IMR-90 (cell line): Measurements from ENCODE around the gene FAM124B. TPM values are rescaled to one million over a fixed set of nuclear protein-coding genes. Genes with fewer than 3 reads are reported as not detected.
A peak's percentile ranks its signal among the peaks of the same experiment; 100 is the strongest.

Experiments used
- ATAC-seq: fragments of 200-7000 bp; cut with Tn5 transposase; 2 replicates; pipeline ENCODE4 v1.9.1; 2020; ENCODE audit warnings: low read depth, mild to moderate bottlenecking, moderate library complexity
- BruUV-seq: library from RNA; stranded (reverse); fragments of 400-500 nt; replicated peaks from 2 replicates; lab custom pipeline; 2021; lab: Mats Ljungman, UMichigan
- CTCF ChIA-PET: fragments of 300-600 bp; formaldehyde crosslinking; extraction: SDS; loops from one replicate; lab custom pipeline; 2021; ENCODE audit warnings: antibody characterized with exemption; lab: Yijun Ruan, JAX
- POLR2A ChIA-PET: fragments of 300-600 bp; sonication (Branson Sonifier 250); formaldehyde crosslinking; loops from one replicate; lab custom pipeline; 2022; ENCODE audit warnings: antibody characterized with exemption; ENCODE audit not compliant: unreplicated experiment; lab: Charles Lee
- DNase-seq: peaks from one replicate; pipeline ENCODE4 v3.0.0; 2013
- H2AFZ ChIP-seq: replicated peaks from 2 replicates; pipeline ENCODE3; 2013; ENCODE audit warnings: low read length, mild to moderate bottlenecking; ENCODE audit not compliant: poor library complexity
- H2AK5ac ChIP-seq: 2 replicates; pipeline ENCODE4 v1.6.1; 2013; ENCODE audit warnings: low read depth, low read length, inconsistent platforms
- H2AK9ac ChIP-seq: replicated peaks from 2 replicates; pipeline ENCODE3; 2013; ENCODE audit warnings: mild to moderate bottlenecking, low read depth, low read length, moderate library complexity; ENCODE audit not compliant: poor library complexity
- H2BK120ac ChIP-seq: 2 replicates; pipeline ENCODE4 v1.6.1; 2013; ENCODE audit warnings: low read depth, low read length, inconsistent platforms
- H2BK15ac ChIP-seq: 3 replicates; pipeline ENCODE4 v1.6.1; 2013; ENCODE audit warnings: low read depth, low read length, inconsistent platforms
- H2BK20ac ChIP-seq: 2 replicates; pipeline ENCODE4 v1.6.1; 2013; ENCODE audit warnings: low read depth, mild to moderate bottlenecking, inconsistent platforms, low read length, moderate library complexity
- H2BK5ac ChIP-seq: 2 replicates; pipeline ENCODE4 v1.6.1; 2013; ENCODE audit warnings: mild to moderate bottlenecking, low read depth, low read length, inconsistent platforms; ENCODE audit not compliant: poor library complexity, severe bottlenecking
- H3K14ac ChIP-seq: replicated peaks from 2 replicates; pipeline ENCODE4 v1.6.1; 2013; ENCODE audit warnings: low read depth, low read length, inconsistent platforms
- H3K18ac ChIP-seq: 2 replicates; pipeline ENCODE4 v1.6.1; 2013; ENCODE audit warnings: low read depth, low read length, control low read depth
- H3K23ac ChIP-seq: 2 replicates; pipeline ENCODE4 v1.6.1; 2013; ENCODE audit warnings: low read depth, low read length, inconsistent platforms
- H3K27ac ChIP-seq: 2 replicates; pipeline ENCODE4 v1.5.1; 2013; ENCODE audit warnings: mild to moderate bottlenecking, control low read depth, low read length; ENCODE audit not compliant: insufficient read depth
- H3K27me3 ChIP-seq: 2 replicates; pipeline ENCODE4 v1.6.1; 2013; ENCODE audit warnings: low read length; ENCODE audit not compliant: control insufficient read depth, insufficient read depth
- H3K36me3 ChIP-seq: 2 replicates; pipeline ENCODE4 v1.6.1; 2013; ENCODE audit warnings: low read length, mixed read lengths; ENCODE audit not compliant: control insufficient read depth, insufficient read depth
- H3K4ac ChIP-seq: 2 replicates; pipeline ENCODE4 v1.6.1; 2013; ENCODE audit warnings: low read depth, low read length, inconsistent platforms
- H3K4me1 ChIP-seq: 2 replicates; pipeline ENCODE4 v1.6.1; 2013; ENCODE audit warnings: low read length, mixed read lengths; ENCODE audit not compliant: control insufficient read depth, insufficient read depth
- H3K4me2 ChIP-seq: 2 replicates; pipeline ENCODE4 v1.6.1; 2013; ENCODE audit warnings: low read depth, mild to moderate bottlenecking, control low read depth, low read length, moderate library complexity
- H3K4me3 ChIP-seq: 2 replicates; pipeline ENCODE4 v1.5.1; 2013; ENCODE audit warnings: low read depth, mild to moderate bottlenecking, control low read depth, low read length, moderate library complexity; ENCODE audit not compliant: insufficient read depth
- H3K56ac ChIP-seq: 2 replicates; pipeline ENCODE4 v1.6.1; 2013; ENCODE audit warnings: low read length, inconsistent platforms; ENCODE audit not compliant: insufficient read depth; ENCODE audit errors: extremely low read depth
- H3K79me1 ChIP-seq, 2 experiments: 2 replicates each; pipeline ENCODE4 v1.6.1; 2013; ENCODE audit warnings: low read length in 2 of 2, inconsistent platforms in 1 of 2, low read depth in 1 of 2
- H3K9ac ChIP-seq: 2 replicates; pipeline ENCODE4 v1.6.1; 2013; ENCODE audit warnings: low read depth, low read length, control low read depth
- H3K9me1 ChIP-seq: 2 replicates; pipeline ENCODE4 v1.6.1; 2013; ENCODE audit warnings: low read length, inconsistent platforms; ENCODE audit not compliant: insufficient read depth
- H3K9me3 ChIP-seq: 2 replicates; pipeline ENCODE4 v1.6.1; 2013; ENCODE audit warnings: low read length; ENCODE audit not compliant: control insufficient read depth, insufficient read depth
- H4K20me1 ChIP-seq: 2 replicates; pipeline ENCODE4 v1.6.1; 2013; ENCODE audit warnings: low read length, inconsistent platforms; ENCODE audit not compliant: insufficient read depth
- H4K5ac ChIP-seq: 2 replicates; pipeline ENCODE4 v1.6.1; 2013; ENCODE audit warnings: mild to moderate bottlenecking, low read depth, low read length, control low read depth
- H4K8ac ChIP-seq, 2 experiments: 2 replicates each; pipeline ENCODE4 v1.6.1; 2013; ENCODE audit warnings: low read depth in 2 of 2, low read length in 2 of 2, control low read depth in 1 of 2, inconsistent platforms in 1 of 2
- H4K91ac ChIP-seq: 2 replicates; pipeline ENCODE4 v1.6.1; 2013; ENCODE audit warnings: low read depth, low read length, inconsistent platforms; ENCODE audit not compliant: insufficient read depth
- RFX5 ChIP-seq: IDR thresholded peaks from 2 replicates; pipeline ENCODE4 v1.8.0; 2012; ENCODE audit warnings: low read depth, mild to moderate bottlenecking, low read length, moderate library complexity
- WGBS, 2 experiments: methylation state at CpG; one replicate each; pipeline versions ENCODE4 v1.1.5 to v1.1.7; 2013; ENCODE audit warnings: missing lambda C conversion rate in 2 of 2; ENCODE audit not compliant: insufficient read length in 1 of 2; ENCODE audit errors: extremely low coverage in 2 of 2; 5-methylcytosine and 5-hydroxymethylcytosine counted together
- dilution Hi-C: fragments of 300-500 bp; cut with HindIII; formaldehyde crosslinking; loops from one replicate; pipeline ENCODE4 v1.14.3; 2018; ENCODE audit warnings: low sequenced_read_pairs; ENCODE audit not compliant: unreplicated experiment
- in situ Hi-C: fragments of 300-500 bp; cut with MboI; formaldehyde crosslinking; loops from 3 replicates; pipeline ENCODE4 v1.14.3; 2019; ENCODE audit warnings: low sequenced_read_pairs, inconsistent platforms, mixed read lengths
- intact Hi-C: fragments of 100-400 bp; cut with micrococcal nuclease; formaldehyde crosslinking; loops from 2 replicates; pipeline ENCODE4 v1.10.0; 2022
- polyA plus RNA-seq, 3 experiments: library from polyadenylated mRNA; depleted of rRNA; stranded (reverse); fragments of >200 nt; gene quantifications; 2 replicates each; pipeline ENCODE4 v1.2.3, GENCODE V29; 2012; ENCODE audit warnings: low replicate concordance in 1 of 3
- total RNA-seq: library from RNA; depleted of rRNA; stranded (reverse); fragments of >200 nt; gene quantifications from 2 replicates; pipeline ENCODE4 v1.2.3, GENCODE V29; 2012

FAM124B gene
- total and polyA plus RNA-seq, 2 of the 4 experiments (the other 2 are of a cell fraction): not detected

GRCh38 chr2:224433442-224433841 lies 31.5 kb upstream of the FAM124B start:
- no peak for ATAC-seq

More at GRCh38 chr2:224433442-224433841, 31.5 kb upstream of the FAM124B start:
- WGBS, 2 experiments: 45% methylated on average over 8 of the region's 10 CpGs; no CpG with 5 or more reads in 1 of the 2 experiments
- Histone ChIP-seq H3K4ac (no peak overlapping the region), H3K9me1 (no peaks in the 10 kb centered on the region), H3K9ac (no peak overlapping the region), H4K20me1 (no peaks in the 10 kb centered on the region), H3K18ac (no peak overlapping the region), H3K23ac (no peak overlapping the region), H2AK9ac (peak overlapping the region; percentile 3), H3K14ac (no peak overlapping the region), H2BK20ac (no peak overlapping the region), H4K8ac (no peak overlapping the region), H3K79me1 (no peaks in the 10 kb centered on the region), H2BK15ac (no peak overlapping the region), H2AFZ (no peak overlapping the region), H2BK120ac (no peak overlapping the region), H3K4me3 (no peak overlapping the region), H4K91ac (no peak overlapping the region), H3K27me3 (peaks cover 7% of the 10 kb centered on the region), H4K5ac (no peak overlapping the region), H3K56ac (no peak overlapping the region), H3K36me3 (no peaks in the 10 kb centered on the region), H3K27ac (no peak overlapping the region), H2BK5ac (no peak overlapping the region), H3K4me2 (no peak overlapping the region), H2AK5ac (no peak overlapping the region), H3K9me3 (no peaks in the 10 kb centered on the region), H3K4me1 (0 out of 2 replicates have a peak, but pooled peaks cover 2% of the 10 kb centered on the region)
- in situ Hi-C loops (no loop called here), dilution Hi-C loops (no loop called here), intact Hi-C loops (no loop called here)
- ChIA-PET POLR2A (no interaction called here), CTCF (interaction anchor here (0.6 kb wide), 1 partner anchor 495 kb away, joined by 4 read pairs; no protein-coding TSS in a partner anchor)
- no peak for TF ChIP-seq RFX5
- no peak for DNase-seq
- no TSS peak for BruUV-seq
